Left kidney (tissue), 2 donors: Measurements from ENCODE around the gene ADAMTS4. TPM values are rescaled to one million over a fixed set of nuclear protein-coding genes. Genes with fewer than 3 reads are reported as not detected.

Experiments
- DNase-seq: peaks from one replicate; pipeline ENCODE4 v3.0.0-alpha.2; 2013
- polyA plus RNA-seq: library from polyadenylated mRNA; unstranded; fragments of 120-200 nt; gene quantifications from one replicate; pipeline ENCODE4 v1.2.1, GENCODE V29; 2013; ENCODE audit not compliant: insufficient read length

The ADAMTS4 gene
- polyA plus RNA-seq, 1 donor = 1.4 TPM

DNA sequence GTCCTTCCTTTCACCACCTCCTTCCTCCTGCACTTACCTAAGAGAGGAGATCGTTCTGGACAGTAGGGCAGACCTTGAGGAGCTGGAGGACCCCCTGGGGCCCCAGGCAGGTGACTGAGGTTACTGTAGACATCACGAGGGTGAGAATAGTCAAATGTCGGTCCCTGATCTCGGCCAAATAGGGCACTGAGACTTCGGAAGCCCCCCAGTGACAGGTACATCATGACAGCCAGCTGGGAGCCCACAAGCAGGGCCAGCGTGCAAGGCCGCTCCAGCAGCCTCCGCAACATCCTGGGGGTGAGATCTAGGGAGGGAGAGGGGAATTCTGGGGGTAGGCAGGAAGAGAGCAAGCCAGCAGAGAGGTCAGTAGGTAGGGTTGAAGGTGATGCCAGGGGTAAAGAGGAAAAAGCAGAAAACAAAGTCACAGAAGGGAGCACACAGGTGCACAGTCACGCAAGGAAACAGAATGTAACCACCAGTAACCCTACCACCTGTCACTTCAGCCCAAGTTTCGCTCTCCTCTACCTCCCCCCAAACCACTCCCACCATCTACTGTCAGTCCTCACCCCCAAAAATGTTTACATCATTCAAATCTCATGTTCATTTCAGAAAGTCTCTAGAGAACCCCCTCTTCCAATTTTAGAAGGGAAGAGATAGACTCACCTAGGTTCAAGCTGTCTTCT lies 22.9 kb downstream of the ADAMTS4 start:
- DNase-seq = no peak

DNA sequence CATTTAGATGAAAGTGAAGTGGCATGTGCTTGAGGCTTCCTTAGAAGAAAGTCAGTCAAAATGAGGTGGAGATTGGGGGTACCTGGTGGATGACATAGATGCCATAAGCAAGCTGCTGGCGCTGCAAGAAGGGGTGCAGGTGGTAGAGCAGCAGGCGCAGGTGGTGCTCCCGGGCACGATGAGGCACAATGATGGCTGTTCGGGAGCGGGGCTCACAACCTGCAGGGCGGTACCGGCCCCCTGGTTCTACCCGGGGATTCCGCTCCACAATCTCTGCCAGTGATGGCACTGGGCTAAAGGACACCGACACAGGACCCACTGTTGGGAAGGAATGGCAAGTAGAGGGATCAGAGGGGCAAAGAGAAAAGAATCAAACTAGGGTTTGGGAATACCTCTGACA lies 23.9 kb downstream of the ADAMTS4 start:
- no peak for DNase-seq

DNA sequence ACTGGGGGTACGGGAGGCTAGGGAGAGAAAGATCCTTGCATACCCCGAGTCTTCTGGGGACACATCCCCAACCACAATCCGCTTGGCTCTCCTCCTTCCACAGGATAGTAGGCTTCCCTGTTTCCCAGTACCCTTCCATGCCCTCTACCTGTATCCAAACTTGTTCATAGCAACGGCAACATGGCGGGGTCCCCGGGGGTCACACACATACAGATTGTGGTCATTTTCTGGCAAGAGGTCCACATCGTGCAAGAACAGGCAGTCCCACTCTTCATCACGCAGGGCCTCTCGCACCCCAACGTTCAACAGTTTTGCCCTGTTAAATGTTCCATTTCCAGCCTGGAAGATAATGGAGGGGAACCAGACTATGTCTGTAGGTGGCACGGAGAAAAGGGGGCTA lies 25.1 kb downstream of the ADAMTS4 start:
- DNase-seq = no peak

DNA sequence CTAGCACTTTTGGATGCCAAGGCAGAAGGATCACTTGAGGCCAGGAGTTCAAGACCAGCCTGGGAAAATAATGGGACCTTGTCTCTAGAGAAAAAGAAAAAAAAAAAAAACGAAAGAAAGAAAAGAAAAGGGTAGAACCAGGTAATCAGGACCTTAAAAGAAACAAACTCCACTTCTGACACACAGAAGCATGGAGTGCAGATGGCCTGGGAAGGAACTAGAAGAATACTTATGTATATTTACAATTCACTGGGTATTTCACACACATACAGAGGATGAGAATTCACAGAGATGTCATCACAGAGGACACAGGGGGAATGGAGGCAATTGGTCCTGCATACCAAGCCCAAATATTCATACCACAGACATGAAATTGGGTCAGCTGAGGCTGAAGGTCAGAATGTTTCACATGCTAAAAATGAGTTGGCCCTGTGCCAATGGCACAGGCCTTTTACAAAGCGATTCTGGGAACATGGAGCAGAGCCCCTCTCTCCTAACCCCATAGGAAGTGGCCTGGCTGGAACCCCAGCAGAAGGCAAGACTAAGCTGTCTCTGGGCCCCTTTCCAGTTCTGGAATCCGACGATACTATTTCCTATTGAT lies 26.0 kb downstream of the ADAMTS4 start:
- DNase-seq = no peak

DNA sequence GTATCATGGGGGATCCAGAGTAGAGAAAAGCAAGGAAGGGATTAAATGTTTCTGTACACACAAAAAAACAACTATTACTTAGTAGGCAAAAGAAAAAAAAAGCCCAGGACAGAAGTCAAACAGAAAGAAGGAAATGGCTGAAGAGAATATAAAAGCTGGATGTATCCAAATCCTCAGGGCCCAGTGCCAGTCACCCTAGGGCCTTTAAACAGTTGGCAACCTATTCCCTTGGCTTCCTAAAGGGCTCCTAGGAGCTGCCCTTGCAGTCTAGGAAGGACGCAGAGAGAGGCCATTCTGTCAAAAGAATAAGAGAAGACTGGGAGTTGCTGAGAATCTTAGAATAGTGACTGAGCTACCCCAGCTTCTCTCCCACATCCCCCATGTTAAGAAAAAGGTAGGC lies 26.5 kb downstream of the ADAMTS4 start:
- DNase-seq = no peak

DNA sequence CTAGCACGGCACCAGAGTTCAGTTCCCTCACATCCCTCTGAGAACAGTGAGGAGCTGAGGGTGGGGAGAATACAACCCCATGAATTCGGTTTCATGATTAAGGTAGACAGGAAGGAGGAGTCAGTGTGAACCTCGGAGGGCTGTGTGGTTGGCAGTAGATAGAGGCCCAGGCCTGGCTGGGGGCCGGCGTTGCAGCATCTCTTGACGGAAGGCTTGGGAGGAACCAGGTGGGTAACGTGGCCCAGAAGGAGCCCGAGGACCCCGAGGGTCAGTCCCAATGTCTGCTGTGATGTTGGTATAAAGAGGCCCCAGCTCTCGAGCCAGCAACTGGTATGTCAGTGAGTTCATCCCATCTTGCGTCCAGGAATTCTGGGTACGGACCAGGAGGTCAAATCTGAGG lies 27.2 kb downstream of the ADAMTS4 start:
- no peak for DNase-seq

DNA sequence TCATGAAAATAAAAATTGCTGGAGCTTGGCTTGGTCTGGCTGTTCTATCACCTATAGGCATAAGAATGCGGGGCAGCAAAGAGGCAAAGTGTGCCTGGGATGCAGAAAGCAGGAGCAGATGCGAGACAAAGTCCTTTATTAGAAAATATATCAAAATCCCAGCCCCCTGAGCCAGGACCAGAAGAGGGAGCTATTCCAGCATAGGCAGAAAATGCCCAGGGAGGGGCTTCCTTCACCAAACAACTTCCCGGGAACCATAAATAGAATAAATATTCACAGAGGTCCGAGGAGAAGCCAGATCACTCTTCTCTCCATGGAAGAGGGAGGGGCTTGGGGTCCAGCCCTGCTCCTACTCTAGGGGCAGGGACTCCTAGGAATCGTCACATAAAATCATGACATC lies 27.7 kb downstream of the ADAMTS4 start:
- no peak for DNase-seq

DNA sequence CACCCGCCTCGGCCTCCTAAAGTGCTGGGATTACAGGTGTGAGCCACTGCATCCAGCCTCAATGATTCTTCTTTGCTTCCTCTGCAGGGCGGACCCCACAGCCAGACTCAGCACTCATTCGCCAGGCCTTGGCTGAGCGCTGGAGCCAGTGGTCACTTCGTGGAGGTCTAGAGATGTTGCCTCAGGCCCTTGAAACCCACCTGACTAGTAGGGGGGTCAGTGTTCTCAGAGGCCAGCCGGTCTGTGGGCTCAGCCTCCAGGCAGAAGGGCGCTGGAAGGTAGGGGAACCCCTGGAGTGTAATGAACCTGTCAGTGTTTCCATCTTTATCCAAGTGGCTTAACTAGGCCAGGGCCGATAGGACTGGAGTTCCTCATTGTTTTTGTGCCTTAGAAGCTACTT lies 29.9 kb downstream of the ADAMTS4 start:
- DNase-seq = no peak

DNA sequence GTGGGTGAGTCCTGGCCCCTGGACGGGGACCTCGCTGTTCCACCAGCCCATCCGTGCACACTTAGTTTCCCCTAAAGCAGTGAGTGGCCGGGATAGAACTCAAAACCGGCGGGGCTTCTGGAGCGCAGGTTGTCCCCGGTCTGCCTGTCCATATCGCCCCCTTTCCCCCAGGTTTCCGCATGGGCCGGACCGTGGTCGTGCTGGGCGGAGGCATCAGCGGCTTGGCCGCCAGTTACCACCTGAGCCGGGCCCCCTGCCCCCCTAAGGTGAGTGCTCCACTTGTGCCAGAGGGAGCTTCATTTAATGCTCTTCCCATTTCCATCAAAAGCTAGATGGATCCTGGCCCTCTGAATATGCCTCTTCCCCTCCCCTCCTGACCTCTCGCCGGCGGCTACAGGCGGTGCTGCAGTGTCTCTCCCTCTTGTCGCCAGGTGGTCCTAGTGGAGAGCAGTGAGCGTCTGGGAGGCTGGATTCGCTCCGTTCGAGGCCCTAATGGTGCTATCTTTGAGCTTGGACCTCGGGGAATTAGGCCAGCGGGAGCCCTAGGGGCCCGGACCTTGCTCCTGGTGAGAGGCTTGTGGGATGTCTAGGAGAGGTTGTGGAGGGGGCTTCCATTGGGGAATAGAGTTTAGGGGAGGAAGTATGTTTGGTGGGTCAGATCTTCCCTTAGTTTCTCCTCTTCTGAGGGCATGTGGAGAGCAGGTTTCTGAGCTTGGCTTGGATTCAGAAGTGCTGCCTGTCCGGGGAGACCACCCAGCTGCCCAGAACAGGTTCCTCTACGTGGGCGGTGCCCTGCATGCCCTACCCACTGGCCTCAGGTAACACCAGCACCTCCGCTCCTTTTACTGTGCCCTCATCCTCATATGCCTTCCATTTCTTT lies 31.9 kb downstream of the ADAMTS4 start:
- no peak for DNase-seq

DNA sequence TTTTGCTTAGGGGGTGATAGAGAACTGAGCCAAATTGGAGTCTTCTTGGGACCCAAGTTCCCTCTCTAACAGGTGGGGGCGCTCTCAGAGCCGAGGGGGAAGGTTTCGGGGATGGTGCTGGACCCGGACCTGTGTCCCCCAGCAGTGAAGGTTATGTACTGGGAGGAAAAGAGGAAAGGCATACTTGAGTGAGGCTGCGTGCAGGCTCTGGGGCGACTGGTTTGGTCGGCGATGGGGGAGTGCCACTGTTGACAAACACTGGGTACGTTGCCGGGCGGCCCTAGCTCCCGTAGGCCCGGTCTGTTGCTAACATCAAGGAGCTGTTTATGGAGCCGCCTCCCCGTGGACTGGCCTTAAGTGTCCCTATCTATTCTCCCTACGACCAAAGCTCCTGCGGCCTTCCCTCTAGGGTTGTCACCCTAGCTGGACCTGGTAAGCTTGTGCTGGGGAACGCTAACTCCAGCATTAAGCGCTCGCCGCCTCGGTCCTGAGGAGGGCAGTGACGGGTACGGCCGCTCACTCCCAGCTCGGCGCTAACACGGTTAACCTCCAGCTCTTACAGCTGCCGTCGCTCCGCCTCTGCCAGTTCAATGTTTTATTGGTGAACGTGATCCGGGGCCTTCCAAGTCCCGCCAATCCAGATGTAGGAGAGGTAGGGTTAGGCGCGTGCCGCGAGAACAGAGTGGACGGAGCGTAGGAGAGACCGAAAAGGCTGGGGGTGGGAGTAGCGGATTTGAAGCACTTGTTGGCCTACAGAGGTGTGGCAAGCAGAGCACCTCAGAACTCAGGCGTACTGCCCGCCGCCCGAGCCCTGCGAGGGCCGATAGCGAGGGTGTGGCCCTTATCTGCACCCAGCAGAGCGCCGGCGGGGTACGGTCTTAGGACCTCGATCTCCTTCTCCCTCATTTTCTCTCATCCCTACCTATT lies 32.8 kb downstream of the ADAMTS4 start, which contains the start of gene PPOX:
TSS of gene PPOX (plus strand) at position 685 of the 927 bp plus-strand sequence. CDS start 422 bp downstream, outside the sequence.
- peak; percentile 97 for DNase-seq

DNA sequence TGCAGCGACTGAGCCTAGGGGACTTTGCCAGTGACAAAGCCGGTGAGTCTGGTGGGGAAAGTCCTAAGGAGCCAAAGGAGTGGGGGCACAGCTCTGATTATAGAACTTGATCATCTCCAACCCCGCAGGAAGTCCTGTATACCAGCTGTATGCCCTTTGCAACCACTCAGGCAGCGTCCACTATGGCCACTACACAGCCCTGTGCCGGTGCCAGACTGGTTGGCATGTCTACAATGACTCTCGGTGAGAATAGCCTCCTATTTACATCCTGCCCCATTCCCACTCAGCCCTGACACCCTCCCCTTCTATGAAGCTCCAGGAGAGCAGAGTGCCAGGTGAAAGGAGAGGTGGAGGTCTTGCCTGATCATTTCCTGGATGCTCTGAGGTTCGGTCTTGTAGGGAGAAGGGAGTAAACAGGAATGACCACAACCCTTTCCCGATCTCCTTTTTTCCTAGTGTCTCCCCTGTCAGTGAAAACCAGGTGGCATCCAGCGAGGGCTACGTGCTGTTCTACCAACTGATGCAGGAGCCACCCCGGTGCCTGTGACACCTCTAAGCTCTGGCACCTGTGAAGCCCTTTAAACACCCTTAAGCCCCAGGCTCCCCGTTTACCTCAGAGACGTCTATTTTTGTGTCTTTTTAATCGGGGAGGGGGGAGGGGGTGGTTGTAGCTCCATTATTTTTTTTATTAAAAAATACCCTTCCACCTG lies 33.8 kb downstream of the ADAMTS4 start:
- no peak for DNase-seq

DNA sequence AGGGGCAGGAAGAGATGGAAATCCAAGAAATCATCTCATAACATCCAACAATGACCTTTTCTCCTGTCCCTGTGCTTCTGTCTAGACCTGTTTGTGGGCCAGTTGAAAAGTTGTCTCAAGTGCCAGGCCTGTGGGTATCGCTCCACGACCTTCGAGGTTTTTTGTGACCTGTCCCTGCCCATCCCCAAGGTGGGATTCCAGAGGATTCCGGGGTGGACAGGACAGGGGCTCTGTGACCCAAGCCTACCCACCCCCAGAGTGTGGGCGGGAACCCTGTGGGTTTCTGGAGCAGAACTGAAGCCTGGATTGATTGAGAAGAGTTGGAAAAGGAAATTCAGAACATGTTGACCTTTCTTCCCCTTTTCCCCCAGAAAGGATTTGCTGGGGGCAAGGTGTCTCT lies 35.1 kb downstream of the ADAMTS4 start:
- no peak for DNase-seq

DNA sequence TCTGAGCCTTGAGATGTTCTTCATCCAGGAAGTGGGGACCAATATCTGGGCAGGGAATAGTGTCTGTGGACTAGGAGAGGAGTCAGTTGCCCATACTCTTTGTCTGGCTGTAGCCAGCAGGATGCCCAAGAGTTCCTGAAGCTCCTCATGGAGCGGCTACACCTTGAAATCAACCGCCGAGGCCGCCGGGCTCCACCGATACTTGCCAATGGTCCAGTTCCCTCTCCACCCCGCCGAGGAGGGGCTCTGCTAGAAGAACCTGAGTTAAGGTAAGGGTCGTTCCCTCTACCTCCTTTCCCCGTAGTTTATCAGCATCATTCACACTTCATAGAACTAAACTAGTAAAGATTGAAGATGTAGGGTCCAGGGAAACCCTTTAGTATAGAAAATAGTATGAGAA lies 36.0 kb downstream of the ADAMTS4 start:
- DNase-seq = no peak

DNA sequence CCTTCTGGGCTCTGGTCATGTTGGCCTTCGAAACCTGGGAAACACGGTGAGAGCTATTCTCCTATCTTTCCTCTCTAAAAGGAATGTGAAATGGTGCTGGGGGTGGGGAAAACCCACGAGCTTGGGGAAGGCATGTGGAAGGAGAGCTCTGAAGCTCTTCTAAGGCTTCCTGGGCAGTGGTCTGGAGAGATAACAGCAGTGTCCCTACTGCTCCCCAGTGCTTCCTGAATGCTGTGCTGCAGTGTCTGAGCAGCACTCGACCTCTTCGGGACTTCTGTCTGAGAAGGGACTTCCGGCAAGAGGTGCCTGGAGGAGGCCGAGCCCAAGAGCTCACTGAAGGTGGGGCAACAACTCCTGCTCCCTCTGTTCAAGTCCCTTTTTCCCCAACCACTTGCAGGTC lies 36.8 kb downstream of the ADAMTS4 start:
- no peak for DNase-seq

DNA sequence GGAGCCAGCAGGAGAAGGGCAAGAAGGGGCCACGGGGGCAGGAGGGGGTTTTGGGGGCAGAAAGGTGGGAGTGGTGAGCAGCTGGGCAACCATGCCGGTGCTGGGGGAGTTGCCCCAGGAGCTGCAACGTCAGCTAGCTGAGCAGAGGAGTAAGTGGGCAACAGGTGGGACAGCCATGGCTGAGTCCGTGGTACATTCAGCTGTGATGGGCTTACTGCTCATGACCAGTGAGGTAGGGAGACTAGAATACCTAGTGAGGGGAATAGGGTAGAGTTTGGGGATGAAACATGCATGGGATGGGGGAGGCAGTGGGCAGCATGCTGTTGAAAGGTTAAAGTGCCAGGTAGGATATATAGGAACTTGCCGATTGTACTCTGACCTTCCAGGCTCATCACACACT lies 37.2 kb downstream of the ADAMTS4 start:
- no peak for DNase-seq

DNA sequence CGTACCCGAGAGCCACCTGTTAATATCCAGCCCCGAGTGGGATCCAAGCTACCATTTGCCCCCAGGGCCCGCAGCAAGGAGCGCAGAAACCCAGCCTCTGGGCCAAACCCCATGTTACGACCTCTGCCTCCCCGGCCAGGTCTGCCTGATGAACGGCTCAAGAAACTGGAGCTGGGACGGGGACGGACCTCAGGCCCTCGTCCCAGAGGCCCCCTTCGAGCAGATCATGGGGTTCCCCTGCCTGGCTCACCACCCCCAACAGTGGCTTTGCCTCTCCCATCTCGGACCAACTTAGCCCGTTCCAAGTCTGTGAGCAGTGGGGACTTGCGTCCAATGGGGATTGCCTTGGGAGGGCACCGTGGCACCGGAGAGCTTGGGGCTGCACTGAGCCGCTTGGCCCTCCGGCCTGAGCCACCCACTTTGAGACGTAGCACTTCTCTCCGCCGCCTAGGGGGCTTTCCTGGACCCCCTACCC lies 38.1 kb downstream of the ADAMTS4 start:
- DNase-seq = no peak

DNA sequence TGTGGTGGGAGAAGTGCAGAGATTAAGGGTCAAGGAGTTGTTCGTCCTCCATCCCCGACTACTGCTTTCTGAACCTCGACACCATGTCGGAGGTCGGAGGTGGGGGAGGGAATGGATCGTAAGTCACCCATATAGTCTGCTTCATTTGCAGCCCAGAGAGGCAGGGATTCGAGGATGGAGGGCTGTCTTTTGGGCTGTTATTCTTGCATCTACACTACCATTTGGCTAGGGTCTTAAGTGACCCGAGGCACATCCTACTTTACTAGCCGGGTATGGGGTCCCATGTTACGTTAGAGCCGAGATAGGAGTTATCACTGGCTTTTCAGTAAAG lies 39.0 kb downstream of the ADAMTS4 start:
- no peak for DNase-seq

DNA sequence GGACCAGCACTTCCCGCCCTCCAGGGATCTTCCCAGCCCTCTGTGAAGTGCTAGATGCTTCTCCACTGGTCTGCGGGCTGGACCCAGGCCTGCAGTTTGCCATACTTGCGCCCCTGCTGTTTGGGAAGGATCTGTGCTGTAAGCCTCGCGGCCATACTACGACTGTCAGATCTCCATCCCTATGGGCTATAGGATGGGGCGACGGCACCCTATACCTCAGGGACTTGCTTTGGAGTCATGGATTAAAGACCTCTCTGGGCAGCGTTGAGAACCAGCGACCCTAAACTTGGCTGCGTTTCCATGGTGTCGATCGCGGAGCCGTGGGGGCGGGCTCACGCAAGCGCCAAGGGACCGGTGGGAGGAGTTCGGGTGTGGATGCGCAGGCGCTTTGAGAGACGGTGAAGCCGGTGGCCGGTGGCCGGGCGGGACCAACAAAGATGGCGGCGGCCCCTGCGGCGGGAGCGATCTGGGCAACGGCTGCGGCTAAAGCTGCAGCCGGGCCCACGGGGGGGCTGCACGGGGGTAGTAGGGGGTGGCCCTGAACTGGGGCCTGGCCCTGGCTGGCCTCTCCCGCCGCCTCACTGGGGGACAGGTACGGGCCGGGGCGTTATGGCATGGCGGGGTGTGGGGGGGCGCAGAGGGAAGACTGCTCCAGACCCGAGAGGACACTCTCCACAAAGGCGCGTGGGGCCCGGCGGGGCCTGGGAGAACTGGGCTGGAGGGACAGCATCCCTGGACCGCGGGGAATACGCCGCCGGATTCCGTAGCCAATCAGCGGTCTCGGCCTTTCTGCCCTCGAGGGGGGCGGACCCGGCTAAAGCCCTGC lies 39.6 kb downstream of the ADAMTS4 start, which contains the start of gene USP21:
TSS of gene USP21 (plus strand) at position 414 of the 826 bp plus-strand sequence. CDS start 1,141 bp downstream, outside the sequence.
- DNase-seq = peak; percentile 95

DNA sequence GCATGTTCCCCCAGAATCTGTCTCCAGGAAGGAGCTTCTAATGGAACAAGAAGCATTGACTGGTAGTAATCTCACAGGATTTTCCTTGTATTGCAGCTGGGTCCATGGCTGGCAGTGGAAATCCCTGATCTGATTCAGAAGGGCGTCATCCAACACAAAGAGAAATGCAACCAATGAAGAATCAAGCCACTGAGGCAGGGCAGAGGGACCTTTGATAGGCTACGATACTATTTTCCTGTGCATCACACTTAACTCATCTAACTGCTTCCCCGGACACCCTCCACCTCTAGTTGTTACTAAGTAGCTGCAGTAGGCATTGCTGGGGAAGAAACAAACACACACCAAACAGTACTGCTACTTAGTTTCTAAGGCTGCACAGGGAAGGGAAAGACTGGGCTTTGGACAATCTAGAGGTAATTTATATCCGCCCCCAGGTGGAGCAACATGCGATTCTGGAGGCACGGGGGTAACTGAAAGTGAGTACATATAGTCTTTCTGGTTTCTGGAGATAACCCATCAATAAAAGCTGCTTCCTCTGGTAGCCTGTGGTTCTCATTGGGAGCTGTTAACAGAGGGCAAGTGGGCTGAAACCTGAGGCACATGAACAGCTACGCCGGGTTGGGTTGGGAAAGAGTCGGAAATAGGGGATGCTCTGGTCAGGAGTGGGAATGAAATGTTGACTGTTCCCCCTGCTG lies 40.4 kb downstream of the ADAMTS4 start:
- no peak for DNase-seq

DNA sequence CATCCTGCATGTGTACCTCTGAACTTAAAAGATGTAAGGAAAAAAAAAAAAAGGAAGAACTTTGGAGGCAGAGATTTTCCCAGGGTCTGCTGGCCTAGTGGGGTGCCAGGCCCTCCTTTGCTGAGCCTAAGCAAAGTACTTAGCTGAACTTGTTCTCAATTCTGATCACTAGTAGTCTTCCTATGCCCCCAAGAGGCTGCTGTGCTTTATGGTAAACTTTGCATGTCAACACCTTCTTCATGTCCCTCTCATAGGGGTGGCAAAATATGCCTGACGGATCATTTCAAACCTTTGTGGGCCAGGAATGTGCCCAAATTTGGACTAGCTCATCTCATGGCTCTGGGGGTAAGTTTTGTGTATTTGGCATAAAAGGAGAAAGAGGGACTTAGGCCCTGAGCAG lies 41.0 kb downstream of the ADAMTS4 start:
- no peak for DNase-seq
